HG02588 (cell line): ENCODE measurements around the gene LBHD1.
"Not testable (repeated sequence)": the region's sequence is repeated elsewhere in the genome, so short reads cannot be mapped to it uniquely, and the experiment has no call there.

Experiments
- ATAC-seq: cut with Tn5 transposase; IDR thresholded peaks from one replicate; pipeline ENCODE4 v1.9.1; 2021; ENCODE audit warnings: mild to moderate bottlenecking, moderate library complexity; ENCODE audit not compliant: unreplicated experiment

Gene LBHD1

GRCh38 chr11:62621567-62622470 lies 50.2 kb downstream of the LBHD1 start, which contains the start of gene B3GAT3:
TSS of gene B3GAT3 (minus strand) at chr11:62621986. CDS start at chr11:62621947, 39 bp downstream.
- peak; percentile 94 for ATAC-seq

- ATAC-seq, result no peak
Measured at GRCh38 chr11:62621027-62621566, 51.0 kb downstream of the LBHD1 start.

GRCh38 chr11:62616957-62617356 lies 55.1 kb downstream of the LBHD1 start:
- not testable (repeated sequence) for ATAC-seq

GRCh38 chr11:62615521-62615920 lies 56.5 kb downstream of the LBHD1 start:
- no peak for ATAC-seq

GRCh38 chr11:62614275-62614674 lies 57.8 kb downstream of the LBHD1 start:
- ATAC-seq, result no peak

GRCh38 chr11:62613291-62613778 lies 58.7 kb downstream of the LBHD1 start:
- no peak for ATAC-seq
